DMS53 (cell line): ENCODE measurements around the gene COA5.

Source experiments
- DNase-seq: peaks from one replicate; lab custom pipeline; 2025; lab: John Stamatoyannopoulos, UW

COA5 gene

GRCh38 chr2:98551316-98551715 lies 57.0 kb downstream of the COA5 start:
- DNase-seq, result no peak

DNA sequence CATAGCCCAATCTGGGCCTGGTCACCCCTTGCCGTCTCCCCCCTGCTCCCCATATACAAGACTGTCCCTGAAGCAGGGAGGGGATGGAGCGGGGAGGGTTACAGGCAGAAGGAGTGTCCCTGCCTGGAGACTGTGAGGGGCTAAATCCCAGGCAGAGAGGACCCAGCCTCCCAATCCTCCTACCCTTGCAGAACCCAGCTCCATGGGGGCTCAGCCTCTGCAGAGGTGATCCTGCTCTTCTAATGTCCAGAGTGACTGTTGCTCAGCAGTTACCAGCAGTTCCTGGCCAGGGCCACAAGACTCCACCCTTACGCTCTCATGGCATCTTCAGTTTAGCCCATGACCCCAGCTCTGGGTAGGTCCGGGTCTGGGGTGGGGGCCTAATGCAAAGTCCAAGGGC lies 58.1 kb downstream of the COA5 start:
- DNase-seq, result no peak
